Ectodermal cell (in vitro differentiated cells): Measurements from ENCODE around the gene RAB11A.

Experiments used
- H3K27ac ChIP-seq: 2 replicates; pipeline ENCODE4 v1.7.0; 2013; ENCODE audit warnings: mild to moderate bottlenecking, low read depth, low read length; ENCODE audit not compliant: insufficient read depth, poor library complexity, severe bottlenecking
- H3K27me3 ChIP-seq: 2 replicates; pipeline ENCODE4 v1.7.0; 2013; ENCODE audit warnings: mild to moderate bottlenecking, low read length; ENCODE audit not compliant: insufficient read depth, control insufficient read depth, poor library complexity, severe bottlenecking
- H3K36me3 ChIP-seq: one replicate; pipeline ENCODE4 v1.7.0; 2013; ENCODE audit warnings: low read length; ENCODE audit not compliant: control insufficient read depth, insufficient read depth
- H3K4me1 ChIP-seq: one replicate; pipeline ENCODE4 v1.7.0; 2013; ENCODE audit warnings: low read length; ENCODE audit not compliant: control insufficient read depth, insufficient read depth
- H3K4me3 ChIP-seq: 2 replicates; pipeline ENCODE4 v1.7.0; 2013; ENCODE audit warnings: low read depth, low read length, control low read depth; ENCODE audit not compliant: insufficient read depth
- H3K9me3 ChIP-seq: 2 replicates; pipeline ENCODE4 v1.7.0; 2013; ENCODE audit warnings: mild to moderate bottlenecking, low read length, moderate library complexity; ENCODE audit not compliant: control insufficient read depth
- WGBS, 2 experiments: methylation state at CpG; one replicate each; pipeline ENCODE4 v1.1.7; 2013; ENCODE audit warnings: missing lambda C conversion rate in 2 of 2; 5-methylcytosine and 5-hydroxymethylcytosine counted together

The RAB11A gene

GRCh38 chr15:65832549-65833364 lies 36.5 kb upstream of the RAB11A start:
- no peaks in the 10 kb centered on the region for H3K9me3 ChIP-seq
- H3K4me1 ChIP-seq: peaks cover 13% of the 10 kb centered on the region
- H3K27me3 ChIP-seq: no peaks in the 10 kb centered on the region
- H3K4me3 ChIP-seq: no peak overlapping the region
- H3K36me3 ChIP-seq: no peaks in the 10 kb centered on the region
- H3K27ac ChIP-seq: peak overlapping the region; percentile 72
- WGBS, 2 experiments: 15 to 21% methylated on average over 8 of the region's 8 CpGs

DNA sequence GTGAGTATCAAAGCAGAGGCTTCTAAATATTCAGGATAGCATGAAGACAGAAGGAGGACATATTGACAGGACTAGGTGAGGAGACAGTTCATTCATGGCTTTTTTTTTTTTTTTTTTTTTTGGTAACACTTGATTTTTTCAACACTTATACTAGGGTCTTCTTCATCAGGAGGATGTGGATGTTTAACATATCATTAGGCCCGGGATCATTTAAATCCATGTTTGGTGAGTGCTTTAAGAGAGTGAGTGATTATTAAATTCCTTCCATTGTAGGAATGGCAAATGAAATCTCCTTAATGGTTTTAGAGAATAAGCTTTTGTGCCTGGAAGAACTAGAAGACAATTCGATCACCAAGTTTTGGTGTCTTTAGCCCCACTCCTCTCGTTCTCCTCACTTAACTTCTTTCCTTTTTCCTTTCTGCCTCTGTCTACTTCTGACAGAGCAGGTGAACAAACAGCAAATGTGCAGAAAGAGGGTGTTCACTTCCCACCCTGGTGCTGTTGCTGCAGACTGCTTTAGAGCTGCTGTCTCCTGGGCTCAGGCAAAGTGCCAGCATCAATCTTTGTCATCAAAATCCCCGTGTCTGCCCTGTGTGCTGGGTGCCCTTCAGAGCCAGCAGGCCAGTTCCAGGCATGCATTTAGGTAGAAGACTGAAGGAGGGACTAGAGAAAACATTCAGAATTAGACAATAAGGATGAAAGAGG lies 35.6 kb upstream of the RAB11A start:
- H3K9me3 ChIP-seq: no peaks in the 10 kb centered on the region
- peaks cover 13% of the 10 kb centered on the region for H3K4me1 ChIP-seq
- 85 to 86% methylated on average over 4 of the region's 4 CpGs for WGBS, 2 experiments
- no peaks in the 10 kb centered on the region for H3K27me3 ChIP-seq
- H3K36me3 ChIP-seq: no peaks in the 10 kb centered on the region
- no peak overlapping the region for H3K4me3 ChIP-seq
- no peak overlapping the region for H3K27ac ChIP-seq

DNA sequence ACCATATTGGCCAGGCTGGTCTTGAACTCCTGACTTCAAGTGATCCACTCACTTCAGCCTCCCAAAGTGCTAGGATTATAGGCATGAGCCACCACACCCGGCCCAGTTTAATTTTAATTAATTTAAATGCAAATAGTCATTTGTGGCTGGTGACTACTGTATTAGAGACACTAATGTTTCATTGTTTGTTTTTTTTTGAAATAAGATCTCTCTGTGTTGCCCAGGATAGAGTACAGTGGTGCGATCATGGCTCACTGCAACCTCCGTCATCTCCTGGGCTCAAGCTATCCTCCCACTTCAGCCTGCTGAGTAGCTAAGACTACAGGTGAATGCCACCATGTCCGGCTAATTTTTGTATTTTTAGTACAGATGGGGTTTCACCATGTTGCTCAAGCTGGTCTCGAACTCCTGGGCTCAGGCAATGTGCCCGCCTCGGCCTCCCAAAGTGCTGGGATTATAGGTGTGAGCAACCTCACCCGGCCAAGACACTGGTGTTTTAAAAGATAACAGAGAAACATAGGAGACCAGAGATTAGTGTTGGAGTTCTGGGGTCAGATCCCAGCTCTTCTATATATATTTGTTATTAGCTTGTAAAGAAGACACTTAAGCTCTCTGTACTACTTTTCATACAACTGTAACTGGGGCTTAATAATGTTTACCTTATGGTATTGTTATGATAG lies 34.5 kb upstream of the RAB11A start:
- H3K27ac ChIP-seq: no peak overlapping the region
- no peaks in the 10 kb centered on the region for H3K36me3 ChIP-seq
- no peaks in the 10 kb centered on the region for H3K9me3 ChIP-seq
- no peaks in the 10 kb centered on the region for H3K27me3 ChIP-seq
- peaks cover 13% of the 10 kb centered on the region for H3K4me1 ChIP-seq
- H3K4me3 ChIP-seq: no peak overlapping the region
- WGBS, 2 experiments: 94 to 99% methylated on average over 8 of the region's 8 CpGs

DNA sequence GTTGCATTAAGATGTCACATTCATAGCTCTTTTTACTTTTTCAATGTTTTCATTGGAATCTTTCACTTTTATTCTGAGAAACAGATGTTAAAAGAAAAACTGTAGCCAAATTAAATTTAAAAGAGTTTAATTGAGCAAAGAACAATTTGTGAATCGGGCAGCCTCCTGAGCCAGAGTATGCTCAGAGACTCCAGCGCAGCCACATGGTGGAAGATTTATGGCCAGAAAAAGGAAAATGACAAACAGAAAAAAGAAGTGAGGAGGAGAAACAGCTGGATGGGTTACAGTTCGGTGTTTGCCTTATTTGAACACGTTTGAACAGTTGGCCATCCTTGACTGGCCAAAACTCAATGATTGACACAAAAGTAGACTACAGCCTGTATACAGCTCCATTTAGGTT lies 33.8 kb upstream of the RAB11A start:
- WGBS, 2 experiments: 93 to 96% methylated on average over 4 of the region's 4 CpGs
- Histone ChIP-seq H3K36me3 (no peaks in the 10 kb centered on the region), H3K9me3 (no peaks in the 10 kb centered on the region), H3K27me3 (no peaks in the 10 kb centered on the region), H3K4me1 (peaks cover 13% of the 10 kb centered on the region), H3K27ac (no peak overlapping the region), H3K4me3 (no peak overlapping the region)

GRCh38 chr15:65836665-65837064 lies 32.6 kb upstream of the RAB11A start:
- Histone ChIP-seq H3K4me3 (no peak overlapping the region), H3K4me1 (peaks cover 13% of the 10 kb centered on the region), H3K27ac (no peak overlapping the region), H3K27me3 (no peaks in the 10 kb centered on the region), H3K36me3 (no peaks in the 10 kb centered on the region), H3K9me3 (no peaks in the 10 kb centered on the region)
- 80 to 86% methylated on average over 3 to 4 of the region's 4 CpGs for WGBS, 2 experiments

- 89 to 92% methylated on average over 6 of the region's 6 CpGs for WGBS, 2 experiments
- Histone ChIP-seq H3K27ac (no peak overlapping the region), H3K4me1 (peaks cover 13% of the 10 kb centered on the region)
Observed at GRCh38 chr15:65837301-65838294, 31.7 kb upstream of the RAB11A start.

GRCh38 chr15:65839354-65839901 lies 29.9 kb upstream of the RAB11A start:
- 92 to 93% methylated on average over 5 of the region's 5 CpGs for WGBS, 2 experiments
- H3K27me3 ChIP-seq: no peaks in the 10 kb centered on the region
- H3K9me3 ChIP-seq: no peaks in the 10 kb centered on the region
- no peak overlapping the region for H3K4me3 ChIP-seq
- H3K36me3 ChIP-seq: no peaks in the 10 kb centered on the region
- H3K27ac ChIP-seq: no peak overlapping the region
- H3K4me1 ChIP-seq: no peaks in the 10 kb centered on the region

More at GRCh38 chr15:65837301-65838294, 31.7 kb upstream of the RAB11A start:
- no peaks in the 10 kb centered on the region for H3K9me3 ChIP-seq
- H3K4me3 ChIP-seq: no peak overlapping the region
- H3K36me3 ChIP-seq: no peaks in the 10 kb centered on the region
- H3K27me3 ChIP-seq: no peaks in the 10 kb centered on the region

- H3K4me1 ChIP-seq: no peaks in the 10 kb centered on the region
- H3K27me3 ChIP-seq: no peaks in the 10 kb centered on the region
- no peak overlapping the region for H3K27ac ChIP-seq
- WGBS, 2 experiments: 91 to 96% methylated on average over 4 of the region's 4 CpGs
- H3K36me3 ChIP-seq: no peaks in the 10 kb centered on the region
- no peak overlapping the region for H3K4me3 ChIP-seq
- H3K9me3 ChIP-seq: no peaks in the 10 kb centered on the region
Observed at GRCh38 chr15:65839985-65840384, 29.3 kb upstream of the RAB11A start.

- H3K4me1 ChIP-seq: no peaks in the 10 kb centered on the region
- no peaks in the 10 kb centered on the region for H3K27me3 ChIP-seq
- H3K4me3 ChIP-seq: no peak overlapping the region
- no peaks in the 10 kb centered on the region for H3K36me3 ChIP-seq
- WGBS, 2 experiments: 85% methylated on average over 11 of the region's 11 CpGs
- no peak overlapping the region for H3K27ac ChIP-seq
- H3K9me3 ChIP-seq: no peaks in the 10 kb centered on the region
Observed at GRCh38 chr15:65841121-65841930, 28.0 kb upstream of the RAB11A start.
